NCI-H2107 treated with DMSO at 0.1 percent for 48 hours (cell line): ENCODE results near the gene ST14.

ENCODE experiments used
- DNase-seq: peaks from one replicate; lab custom pipeline; 2025; ENCODE audit not compliant: unreplicated experiment; lab: John Stamatoyannopoulos, UW

The ST14 gene

GRCh38 chr11:130133716-130134115, 25.9 kb upstream of the ST14 start:
- no peak for DNase-seq

- DNase-seq: no peak
Measured at GRCh38 chr11:130136107-130136506, 23.5 kb upstream of the ST14 start.

- no peak for DNase-seq
Measured at GRCh38 chr11:130137999-130138398, 21.6 kb upstream of the ST14 start.

GRCh38 chr11:130139401-130139800, 20.2 kb upstream of the ST14 start:
- DNase-seq: no peak

- DNase-seq: no peak
Measured at GRCh38 chr11:130141561-130142341, 17.8 kb upstream of the ST14 start.

GRCh38 chr11:130144141-130144540, 15.4 kb upstream of the ST14 start:
- DNase-seq: no peak

- DNase-seq: no peak
Measured at GRCh38 chr11:130144861-130145281, 14.7 kb upstream of the ST14 start.

GRCh38 chr11:130145311-130145812, 14.2 kb upstream of the ST14 start:
- peak; percentile 17 for DNase-seq

GRCh38 chr11:130145975-130146776, 13.4 kb upstream of the ST14 start:
- peak; percentile 64 for DNase-seq

GRCh38 chr11:130146796-130147195, 12.8 kb upstream of the ST14 start:
- DNase-seq: no peak

GRCh38 chr11:130148796-130149326, 10.7 kb upstream of the ST14 start:
- no peak for DNase-seq

GRCh38 chr11:130150790-130151189, 8.8 kb upstream of the ST14 start:
- DNase-seq: no peak

- no peak for DNase-seq
Measured at GRCh38 chr11:130151196-130151595, 8.4 kb upstream of the ST14 start.

GRCh38 chr11:130156108-130157022, 3.2 kb upstream of the ST14 start:
- DNase-seq: peak; percentile 23

GRCh38 chr11:130157101-130157500, 2.5 kb upstream of the ST14 start:
- no peak for DNase-seq

GRCh38 chr11:130157840-130158239, 1.7 kb upstream of the ST14 start:
- DNase-seq: no peak

GRCh38 chr11:130159139-130159538, 443 bp upstream of the ST14 start:
- DNase-seq: no peak

- peak; percentile 7 for DNase-seq
Measured at GRCh38 chr11:130160498-130161155, 1.0 kb downstream of the ST14 start.

- no peak for DNase-seq
Measured at GRCh38 chr11:130161441-130162145, 2.0 kb downstream of the ST14 start.

GRCh38 chr11:130162733-130163132, 3.2 kb downstream of the ST14 start:
- no peak for DNase-seq
